HepG2 (cell line): ENCODE data around the gene PTPN2. TPM values are rescaled to one million over a fixed set of nuclear protein-coding genes. Genes with fewer than 3 reads are reported as not detected.

ENCODE experiments used
- ARHGAP35 ChIP-seq: sonication (generic); formaldehyde crosslinking; IDR thresholded peaks from 2 replicates; pipeline ENCODE4 v1.9.0; 2022; ENCODE audit warnings: mild to moderate bottlenecking, inconsistent platforms, moderate library complexity, missing genetic modification reagents, borderline replicate concordance
- FOXK2 ChIP-seq: fragments of 450-650 bp; IDR thresholded peaks from 2 replicates; pipeline ENCODE4 v1.6.1; 2016
- GZF1 ChIP-seq: sonication (generic); formaldehyde crosslinking; IDR thresholded peaks from 2 replicates; pipeline ENCODE4 v1.5.1; 2020; ENCODE audit warnings: mild to moderate bottlenecking, missing genetic modification reagents
- KDM4B ChIP-seq: sonication (generic); formaldehyde crosslinking; IDR thresholded peaks from 2 replicates; pipeline ENCODE4 v1.4.0; 2020; ENCODE audit warnings: missing genetic modification reagents
- KLF13 ChIP-seq: sonication (generic); formaldehyde crosslinking; IDR thresholded peaks from 2 replicates; pipeline ENCODE4 v1.4.0; 2020; ENCODE audit warnings: mild to moderate bottlenecking, missing genetic modification reagents
- PLSCR1 ChIP-seq: sonication (generic); formaldehyde crosslinking; IDR thresholded peaks from 2 replicates; pipeline ENCODE4 v1.5.0; 2020; ENCODE audit warnings: missing genetic modification reagents, mild to moderate bottlenecking, borderline replicate concordance
- RARG ChIP-seq: sonication (generic); formaldehyde crosslinking; IDR thresholded peaks from 2 replicates; pipeline ENCODE4 v1.4.0; 2020; ENCODE audit warnings: low read depth, mild to moderate bottlenecking, missing genetic modification reagents
- SALL2 ChIP-seq: sonication (generic); formaldehyde crosslinking; IDR thresholded peaks from 2 replicates; pipeline ENCODE4 v1.8.1; 2023; ENCODE audit warnings: mild to moderate bottlenecking, missing genetic modification reagents, inconsistent platforms
- TRIM22 ChIP-seq: fragments of 450-650 bp; IDR thresholded peaks from 2 replicates; pipeline ENCODE4 v1.6.1; 2017
- ZHX2 ChIP-seq, 2 experiments: sonication (generic) in 1 of 2; formaldehyde crosslinking in 1 of 2; IDR thresholded peaks; 2 replicates each; pipeline versions ENCODE4 v1.6.1 to v1.9.0; 2014 to 2022; ENCODE audit warnings: antibody characterized with exemption in 1 of 2, borderline replicate concordance in 1 of 2, inconsistent platforms in 1 of 2, low read depth in 1 of 2, missing genetic modification reagents in 1 of 2
- ZNF235 ChIP-seq: sonication (generic); formaldehyde crosslinking; IDR thresholded peaks from 2 replicates; pipeline ENCODE4 v1.8.1; 2023; ENCODE audit warnings: mild to moderate bottlenecking, missing genetic modification reagents, borderline replicate concordance
- ZNF251 ChIP-seq: sonication (generic); formaldehyde crosslinking; IDR thresholded peaks from 2 replicates; pipeline ENCODE4 v1.9.0; 2021; ENCODE audit warnings: mild to moderate bottlenecking, missing genetic modification reagents
- ZNF766 ChIP-seq: sonication (generic); formaldehyde crosslinking; IDR thresholded peaks from 2 replicates; pipeline ENCODE4 v1.5.0; 2020; ENCODE audit warnings: missing genetic modification reagents, borderline replicate concordance
- polyA plus RNA-seq, 8 experiments: library from polyadenylated mRNA; depleted of rRNA in 3 of 8; stranded (reverse) in 7 of 8; unstranded in 1 of 8; fragments of >200 nt; fragmentation: Illumina TruSeq in 4 of 8; extraction: Trizol in 4 of 8; gene quantifications; 2 replicates each; pipeline versions ENCODE4 v1.2.1 to v1.2.3, GENCODE V29; 2011 to 2016; ENCODE audit warnings: low read depth in 4 of 8, missing spikeins in 1 of 8, mixed read lengths in 1 of 8; ENCODE audit not compliant: insufficient read depth in 1 of 8
- total RNA-seq, 5 experiments: library from RNA; depleted of rRNA; stranded (reverse); fragments of >200 nt; fragmentation: Illumina TruSeq; extraction: Trizol; gene quantifications; 2 replicates each; pipeline ENCODE4 v1.2.3, GENCODE V29; 2016; ENCODE audit warnings: low read depth in 1 of 5

Gene PTPN2
- total and polyA plus RNA-seq, 2 of the 13 experiments (the other 11 are each of a cell fraction or from before 2014, with no cell fraction given): 24.9 to 41.5 TPM

DNA sequence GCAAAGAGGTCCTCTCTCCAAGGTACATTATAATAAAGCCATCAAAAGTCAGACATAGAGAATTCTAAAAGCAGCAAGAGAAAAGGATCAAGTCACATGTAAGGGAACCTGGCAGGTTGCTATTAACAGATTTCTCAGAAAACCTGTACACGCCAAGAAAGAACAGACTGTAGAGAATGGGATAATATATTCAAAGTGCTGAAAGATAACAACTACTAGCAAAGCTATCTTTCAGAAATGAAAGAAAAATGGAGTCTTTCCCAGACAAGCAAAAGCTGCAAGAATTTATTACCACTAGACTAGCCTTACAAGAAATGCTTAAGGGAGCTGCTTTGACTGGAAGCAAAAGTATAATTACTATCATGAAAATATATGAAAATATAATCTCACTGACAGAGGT lies 81.5 kb downstream of the PTPN2 start (continued):
- TF ChIP-seq ZHX2 (IDR thresholded peaks at IDR 0.05; ENCODE audit: low read depth): no peak
- TF ChIP-seq ZHX2 (CRISPR knock-in tag; IDR thresholded peaks at IDR 0.05; ENCODE audit: borderline replicate concordance): no peak
- no peak for TF ChIP-seq RARG (CRISPR knock-in tag)
- TF ChIP-seq SALL2: no peak
- TF ChIP-seq KDM4B (CRISPR knock-in tag): no peak
- no peak for TF ChIP-seq FOXK2
- no peak for TF ChIP-seq PLSCR1
- TF ChIP-seq KLF13 (CRISPR knock-in tag): no peak
- no peak for TF ChIP-seq GZF1 (CRISPR knock-in tag)
- no peak for TF ChIP-seq TRIM22
- TF ChIP-seq ARHGAP35 (CRISPR knock-in tag): no peak
- no peak for TF ChIP-seq ZNF235 (CRISPR knock-in tag)
- TF ChIP-seq ZNF251 (CRISPR knock-in tag): no peak
- TF ChIP-seq ZNF766 (CRISPR knock-in tag): no peak
